SIG-M5 (cell line): ENCODE results near the gene TTLL3.

Source experiments
- DNase-seq: peaks from one replicate; lab custom pipeline; 2025; lab: John Stamatoyannopoulos, UW

TTLL3 gene

GRCh38 chr3:9807981-9808344 is 2.1 kb upstream of the TTLL3 start:
- DNase-seq, result no peak

GRCh38 chr3:9808345-9809037 is 1.6 kb upstream of the TTLL3 start:
- no peak for DNase-seq

- no peak for DNase-seq
Observed at GRCh38 chr3:9809239-9809614, 835 bp upstream of the TTLL3 start.

- no peak for DNase-seq
Observed at GRCh38 chr3:9810433-9810770, 340 bp downstream of the TTLL3 start.

GRCh38 chr3:9810846-9811245 is 784 bp downstream of the TTLL3 start:
- no peak for DNase-seq

- no peak for DNase-seq
Observed at GRCh38 chr3:9812870-9813483, 2.9 kb downstream of the TTLL3 start.

GRCh38 chr3:9815986-9816385 is 5.9 kb downstream of the TTLL3 start:
- DNase-seq, result no peak

- no peak for DNase-seq
Observed at GRCh38 chr3:9817436-9817835, 7.4 kb downstream of the TTLL3 start.

- no peak for DNase-seq
Observed at GRCh38 chr3:9818666-9819335, 8.7 kb downstream of the TTLL3 start.

- no peak for DNase-seq
Observed at GRCh38 chr3:9820543-9820942, 10.5 kb downstream of the TTLL3 start.

- no peak for DNase-seq
Observed at GRCh38 chr3:9820946-9821345, 10.9 kb downstream of the TTLL3 start.

GRCh38 chr3:9825451-9826040 is 15.5 kb downstream of the TTLL3 start:
- no peak for DNase-seq

GRCh38 chr3:9826815-9827573 is 16.9 kb downstream of the TTLL3 start:
- no peak for DNase-seq

GRCh38 chr3:9828801-9829755 is 19.0 kb downstream of the TTLL3 start:
- no peak for DNase-seq

GRCh38 chr3:9831253-9831652 is 21.2 kb downstream of the TTLL3 start:
- DNase-seq, result no peak

GRCh38 chr3:9833078-9833477 is 23.0 kb downstream of the TTLL3 start:
- no peak for DNase-seq

- DNase-seq, result no peak
Observed at GRCh38 chr3:9834520-9835380, 24.7 kb downstream of the TTLL3 start.

GRCh38 chr3:9837701-9838582 is 27.9 kb downstream of the TTLL3 start:
- DNase-seq, result no peak

- DNase-seq, result no peak
Observed at GRCh38 chr3:9838856-9839255, 28.8 kb downstream of the TTLL3 start.
